Esophagus mucosa (tissue), 1 donor: ENCODE measurements around the gene MAN1A2. TPM values are rescaled to one million over a fixed set of nuclear protein-coding genes. Genes with fewer than 3 reads are reported as not detected.

ENCODE experiments used
- ATAC-seq: fragments of 200-7000 bp; cut with Tn5 transposase; one replicate; pipeline ENCODE4 v1.9.1; 2020
- total RNA-seq: library from RNA; stranded (reverse); gene quantifications from one replicate; pipeline ENCODE4 v1.2.4, GENCODE V29; 2023
- donor health status: DM: yes; HTN: yes; CAD: no.

The MAN1A2 gene
- total RNA-seq, 1 donor from 2014 or later, result 26.5 TPM

GRCh38 chr1:117561551-117561950, 194.3 kb downstream of the MAN1A2 start:
- no peak for ATAC-seq

DNA sequence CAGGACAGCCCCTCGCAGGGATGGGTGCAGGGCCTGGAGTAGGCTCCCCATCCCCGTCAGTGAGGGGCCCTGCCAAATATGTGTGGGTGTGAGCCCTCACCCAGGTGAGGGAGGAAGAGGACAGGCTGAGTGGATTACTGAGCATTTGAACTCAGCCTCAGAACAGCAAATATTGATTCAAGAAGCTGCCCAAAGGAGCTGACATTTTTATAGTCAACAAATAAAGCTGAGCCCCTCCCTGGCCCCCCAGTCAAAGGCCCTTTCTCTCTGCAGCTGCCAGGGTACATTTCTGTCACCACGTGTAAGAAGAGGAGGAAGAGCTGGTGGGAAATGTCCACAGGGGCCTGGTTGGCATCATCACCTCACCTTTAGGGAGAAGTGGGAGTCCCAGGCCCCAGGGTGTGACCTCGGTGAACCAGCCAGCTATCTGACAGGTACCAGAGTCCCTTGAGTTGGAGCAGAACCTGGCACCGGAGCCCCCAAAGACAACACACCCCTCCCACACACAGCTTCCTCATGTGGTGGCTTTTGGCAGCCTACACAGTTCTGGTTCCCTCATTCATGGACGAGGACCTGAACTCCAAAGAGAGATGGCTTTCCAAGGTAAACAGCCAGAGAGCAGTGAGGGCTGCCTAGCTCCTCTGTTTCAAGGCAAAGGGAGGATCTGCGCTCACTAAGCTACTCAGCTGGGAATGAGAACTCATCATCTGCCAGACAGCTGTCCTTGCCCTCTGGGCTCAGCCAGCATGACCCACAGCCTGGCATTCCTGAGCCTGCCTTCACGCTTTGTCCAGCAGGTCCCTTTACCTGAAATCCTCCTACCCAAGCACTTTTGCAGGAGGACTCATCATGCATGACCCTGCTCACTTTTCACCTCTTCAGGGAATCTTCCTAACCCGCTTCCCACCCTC, 195.6 kb downstream of the MAN1A2 start:
- no peak for ATAC-seq

GRCh38 chr1:117563492-117563875, 196.2 kb downstream of the MAN1A2 start:
- ATAC-seq, result no peak

- no peak for ATAC-seq
Measured at GRCh38 chr1:117564227-117565075, 197.2 kb downstream of the MAN1A2 start.

DNA sequence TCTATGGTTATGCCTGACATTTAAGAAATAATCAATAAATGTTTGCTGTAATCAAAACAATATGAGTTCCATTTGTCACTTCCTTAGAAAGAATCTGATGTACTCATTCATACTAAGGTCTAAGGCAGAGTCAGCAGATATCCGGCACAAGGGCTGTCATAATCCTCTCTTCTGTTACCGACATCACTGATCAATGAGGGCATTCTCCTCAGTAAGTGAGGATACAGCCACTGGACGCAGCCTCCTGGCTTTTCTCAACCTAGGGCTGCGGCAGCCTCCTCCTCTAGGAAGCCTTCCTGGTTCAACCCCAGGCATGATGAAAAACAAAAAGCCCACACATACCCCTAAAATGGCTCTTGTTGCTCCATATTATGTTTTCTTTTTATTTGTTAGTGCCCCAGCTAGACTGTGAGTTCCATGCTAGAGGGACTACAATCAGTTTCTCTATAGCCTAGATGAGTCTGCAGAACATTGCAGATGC, 197.9 kb downstream of the MAN1A2 start:
- no peak for ATAC-seq

DNA sequence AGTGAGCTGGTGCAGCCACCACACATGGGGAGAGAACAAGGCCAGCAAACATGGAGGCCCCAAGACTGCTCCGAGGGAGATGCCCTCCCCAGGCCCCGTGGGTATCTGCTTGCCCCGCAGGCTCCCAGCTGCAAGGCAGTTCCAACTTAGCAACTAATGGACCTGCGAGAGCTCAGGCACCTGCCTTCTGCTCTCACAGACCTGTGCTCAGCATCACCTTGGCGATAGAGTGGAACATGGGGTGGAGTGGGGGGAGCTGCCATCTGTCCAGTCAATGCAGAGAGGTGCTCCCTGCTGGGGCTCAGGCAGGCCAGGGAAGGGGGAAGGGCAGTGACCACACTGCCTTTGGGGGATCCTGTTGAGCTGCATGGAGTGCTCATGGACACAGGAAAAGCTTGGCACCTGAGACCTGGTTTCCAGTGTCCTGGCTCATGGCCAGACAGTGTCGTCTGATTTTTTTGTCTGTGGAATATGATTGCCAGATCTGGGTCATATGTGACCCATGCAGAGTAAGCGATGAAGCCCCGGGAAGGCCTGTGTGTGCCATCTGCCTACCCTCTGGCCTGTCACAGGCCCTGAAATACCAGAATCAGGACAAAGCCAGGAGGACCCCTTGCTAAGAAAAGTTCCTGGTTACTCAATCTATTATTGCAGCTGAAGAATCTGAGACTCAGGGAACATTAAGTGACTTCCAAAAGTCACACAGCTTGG, 198.7 kb downstream of the MAN1A2 start:
- no peak for ATAC-seq

DNA sequence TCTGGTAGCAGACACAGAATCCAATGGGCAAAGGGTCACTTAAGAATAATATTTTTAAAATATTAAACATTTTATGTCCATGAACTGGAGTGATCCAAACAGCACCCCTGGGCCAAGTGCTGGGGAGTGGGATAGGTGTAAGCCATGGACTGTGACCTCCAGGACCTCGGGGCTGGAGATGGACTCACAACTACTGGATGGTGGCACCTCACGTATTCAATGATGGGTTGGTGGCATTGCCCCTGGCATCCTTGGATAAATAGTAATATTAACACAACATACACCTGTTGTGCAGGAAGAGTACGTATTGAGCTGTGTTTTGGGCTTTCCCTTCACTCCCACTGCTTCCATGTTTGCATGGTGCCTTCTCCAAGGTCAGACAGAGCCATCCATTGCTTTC, 199.3 kb downstream of the MAN1A2 start:
- no peak for ATAC-seq

- ATAC-seq, result no peak
Measured at GRCh38 chr1:117567435-117567834, 200.2 kb downstream of the MAN1A2 start.

GRCh38 chr1:117567976-117568375, 200.7 kb downstream of the MAN1A2 start:
- ATAC-seq, result no peak

- no peak for ATAC-seq
Measured at GRCh38 chr1:117568999-117569398, 201.8 kb downstream of the MAN1A2 start.

- no peak for ATAC-seq
Measured at GRCh38 chr1:117569856-117570255, 202.6 kb downstream of the MAN1A2 start.

DNA sequence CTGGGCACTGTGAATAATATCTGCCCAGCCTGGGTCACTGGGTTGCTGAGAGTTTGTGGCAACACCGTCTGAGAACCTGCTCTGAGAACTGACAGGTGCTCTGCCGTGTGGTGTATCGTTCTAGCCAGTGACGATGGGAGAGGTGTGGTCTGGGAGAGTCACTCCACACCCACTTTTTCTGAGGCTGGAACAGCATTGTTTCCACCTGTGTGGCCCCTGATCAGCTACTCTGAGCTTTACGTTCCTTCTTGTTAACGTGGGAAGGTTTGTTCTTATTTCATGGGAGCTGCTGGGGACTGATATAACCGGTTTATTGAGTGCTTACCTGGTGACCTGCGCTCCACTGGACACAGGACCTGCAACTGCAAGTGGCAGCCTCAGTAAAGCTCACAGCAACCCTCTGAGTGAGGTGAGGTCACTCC, 203.8 kb downstream of the MAN1A2 start:
- ATAC-seq, result peak; percentile 93

DNA sequence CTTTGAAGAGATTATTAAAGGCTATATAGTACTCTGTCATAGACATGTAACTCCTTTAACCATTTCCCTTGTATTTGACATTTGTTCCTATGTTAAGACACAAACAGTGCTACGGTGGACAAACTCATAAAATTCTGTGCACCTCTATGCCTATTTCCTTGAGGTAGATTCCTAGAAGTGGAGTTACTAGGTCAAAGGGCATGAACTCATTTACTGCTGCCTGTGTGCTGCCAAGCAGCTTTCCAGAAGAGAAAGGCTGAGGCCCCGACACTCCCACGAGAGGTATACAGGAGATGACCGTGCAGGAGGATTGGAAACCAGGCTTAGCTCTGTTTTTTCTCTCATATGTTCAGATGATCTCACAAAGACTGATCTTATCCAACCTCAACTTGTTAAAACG, 204.2 kb downstream of the MAN1A2 start:
- no peak for ATAC-seq

GRCh38 chr1:117572546-117572945, 205.3 kb downstream of the MAN1A2 start:
- no peak for ATAC-seq

DNA sequence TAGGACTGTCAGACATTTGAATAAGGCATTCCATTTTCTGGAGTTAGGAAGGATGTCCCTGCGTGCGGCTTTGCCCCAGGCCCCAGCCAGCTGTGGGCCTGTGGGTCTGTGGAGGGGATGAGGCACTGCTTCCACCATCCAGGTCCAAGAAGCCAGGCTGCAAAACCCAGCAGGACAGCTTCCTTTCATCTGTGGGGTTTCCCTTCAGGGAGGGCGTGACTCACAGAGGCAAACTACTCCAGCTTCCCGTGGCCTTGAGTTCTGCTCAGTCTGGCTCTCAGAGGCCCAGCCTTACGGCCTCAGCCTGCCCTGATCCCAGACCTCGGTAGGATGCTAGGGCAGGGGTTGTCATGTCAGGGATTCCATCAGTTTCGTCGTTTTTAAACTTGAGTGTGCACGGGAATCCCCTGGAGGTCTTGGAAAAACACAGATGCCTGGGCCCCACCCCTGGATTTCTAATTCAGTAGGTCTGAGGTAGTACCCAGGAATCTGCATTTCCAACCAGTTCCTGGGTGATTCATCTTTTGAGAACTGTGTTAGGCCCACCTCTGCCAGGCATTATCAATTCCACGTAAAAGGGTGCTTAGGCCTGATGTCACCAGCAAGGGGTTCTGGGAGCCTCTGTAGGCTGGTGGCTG, 206.3 kb downstream of the MAN1A2 start:
- no peak for ATAC-seq

DNA sequence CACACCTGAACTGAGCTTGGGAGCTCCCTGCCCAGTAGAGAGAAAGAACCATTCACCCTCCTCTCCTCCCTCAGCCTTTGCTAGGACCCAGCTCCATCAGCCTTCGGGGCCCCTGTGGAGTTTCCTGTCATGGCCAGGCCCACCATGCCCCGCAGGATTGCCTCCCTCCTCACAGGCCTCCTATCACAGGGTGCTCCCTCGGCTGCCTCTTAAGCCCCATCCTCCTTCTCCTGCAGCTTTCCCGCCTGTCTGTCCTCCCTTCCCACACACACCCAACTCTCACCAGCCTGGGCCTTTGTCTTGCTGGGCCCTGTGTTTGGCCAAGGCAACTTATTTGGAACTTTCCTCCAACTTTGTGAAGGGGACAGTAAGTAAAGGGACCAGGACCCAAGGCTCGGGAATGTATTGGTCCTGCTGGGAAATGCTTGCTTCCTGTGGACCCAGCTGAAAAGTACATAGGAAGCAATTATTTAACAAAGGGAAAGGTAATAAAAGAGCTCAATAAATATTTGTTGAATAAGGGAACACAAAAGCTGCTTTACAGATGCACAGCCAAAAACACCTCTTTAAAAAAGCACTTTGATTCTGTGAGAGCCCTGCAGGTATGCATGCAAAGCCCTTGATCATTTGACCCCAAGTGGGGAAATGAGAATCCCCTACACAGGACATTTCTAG, 207.0 kb downstream of the MAN1A2 start:
- ATAC-seq, result no peak

DNA sequence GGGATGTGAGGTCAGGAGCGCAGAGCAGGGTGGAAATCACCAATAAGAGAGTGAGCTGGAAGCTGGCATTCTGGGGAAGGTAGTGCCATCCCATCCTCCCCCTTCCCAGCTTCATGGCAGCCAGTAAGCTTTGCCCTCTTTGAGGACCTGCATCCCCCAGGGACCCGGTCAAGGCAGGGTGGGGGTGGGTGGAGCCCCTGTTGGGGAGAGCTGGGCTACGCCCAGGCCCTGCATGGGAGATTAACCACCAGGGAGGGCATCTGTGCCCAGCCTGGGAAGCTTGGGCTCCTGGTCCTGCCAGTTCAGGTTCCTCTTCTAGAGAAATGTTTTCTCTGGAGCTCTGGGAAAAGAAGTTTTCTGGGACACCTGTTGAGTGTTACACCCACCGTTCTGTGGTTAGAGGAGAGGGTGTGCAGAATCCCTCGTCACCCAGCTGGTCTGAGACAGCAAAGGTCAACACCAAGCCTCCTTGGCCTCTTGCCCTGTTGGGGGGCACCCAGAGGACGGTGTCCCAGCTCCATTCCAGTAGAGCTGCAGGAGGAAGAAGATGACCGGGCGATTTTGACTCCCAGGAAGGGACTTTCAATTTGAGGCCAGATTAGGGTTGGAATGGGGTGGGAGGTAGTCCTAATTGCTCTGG, 208.5 kb downstream of the MAN1A2 start:
- no peak for ATAC-seq

DNA sequence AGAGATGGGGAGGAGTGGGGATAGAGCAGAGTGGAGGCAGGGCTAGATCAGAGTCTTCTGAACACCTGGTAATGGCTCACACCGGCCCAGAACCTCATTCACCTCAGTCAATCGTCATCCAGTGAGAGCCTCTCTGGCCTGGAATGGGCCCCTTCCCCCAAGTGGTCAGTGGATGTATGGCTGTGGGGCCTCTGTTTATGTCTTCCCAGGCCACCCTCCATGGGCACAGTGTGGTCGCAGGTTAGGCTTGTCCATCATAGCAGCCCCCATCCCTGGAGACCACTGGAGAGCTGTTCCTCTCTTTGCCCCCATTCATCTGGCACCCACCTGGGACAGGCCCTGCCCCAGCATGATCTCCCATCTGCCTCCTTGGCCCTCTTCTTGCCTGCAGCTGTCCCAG, 209.0 kb downstream of the MAN1A2 start:
- no peak for ATAC-seq

- ATAC-seq, result no peak
Measured at GRCh38 chr1:117577191-117577885, 210.1 kb downstream of the MAN1A2 start.

DNA sequence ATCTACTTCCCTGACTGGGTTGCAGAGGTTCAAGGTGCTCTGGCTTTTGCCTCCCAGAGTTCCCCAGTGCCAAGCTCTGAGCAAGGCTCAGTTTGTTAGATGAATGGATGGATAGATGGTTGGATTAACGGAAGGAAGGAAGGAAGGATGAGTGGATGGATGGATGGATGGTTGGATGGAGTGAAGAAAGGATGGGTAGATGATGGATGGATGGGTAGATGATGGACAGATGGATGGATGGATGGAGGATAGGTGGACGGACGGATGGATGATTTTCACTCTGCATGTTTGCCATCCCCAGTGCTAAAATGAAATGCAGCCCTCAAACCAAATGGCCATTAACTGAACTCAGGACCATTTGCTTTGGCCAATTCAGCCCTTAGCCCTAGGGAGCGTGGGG, 211.2 kb downstream of the MAN1A2 start:
- ATAC-seq, result no peak
